SW480 (cell line): ENCODE data around the gene KCNQ5.

Experiments
- DNase-seq: peaks from one replicate; pipeline ENCODE4 v3.0.0-alpha.2; 2016; ENCODE audit warnings: low spot score

The KCNQ5 gene

DNA sequence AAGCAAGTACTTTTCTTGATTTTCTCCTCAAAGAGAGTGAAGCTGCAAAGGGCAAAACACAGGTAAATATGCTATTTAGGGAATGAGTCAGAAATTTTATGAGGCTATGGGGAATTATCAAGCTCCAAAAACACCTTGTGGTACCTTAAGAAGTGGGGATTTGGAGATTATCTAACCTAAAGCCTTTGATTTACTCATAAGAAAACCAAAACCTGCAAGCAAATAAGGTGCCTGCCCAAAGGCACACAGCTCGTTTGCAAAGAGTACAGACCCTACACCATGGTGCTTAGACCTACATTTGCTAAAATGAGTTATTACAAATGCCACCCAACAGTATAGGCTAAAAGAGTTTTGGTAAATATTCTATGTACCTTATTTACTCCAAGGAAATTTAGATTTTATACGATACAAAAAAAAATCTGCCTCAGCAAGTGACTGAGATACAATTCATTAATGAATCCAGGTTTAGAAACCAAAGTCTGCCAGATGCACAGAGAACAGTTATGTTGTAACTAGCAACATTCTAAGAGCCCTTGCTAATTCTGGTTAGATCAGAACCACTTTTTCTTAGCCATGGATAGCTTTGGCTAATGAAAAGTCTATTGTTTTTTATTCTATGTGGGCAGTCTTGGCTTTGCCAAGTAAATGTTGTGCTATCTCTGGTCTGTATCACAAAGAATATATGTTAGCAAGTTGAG lies 501.9 kb downstream of the KCNQ5 start:
- DNase-seq, result no peak

DNA sequence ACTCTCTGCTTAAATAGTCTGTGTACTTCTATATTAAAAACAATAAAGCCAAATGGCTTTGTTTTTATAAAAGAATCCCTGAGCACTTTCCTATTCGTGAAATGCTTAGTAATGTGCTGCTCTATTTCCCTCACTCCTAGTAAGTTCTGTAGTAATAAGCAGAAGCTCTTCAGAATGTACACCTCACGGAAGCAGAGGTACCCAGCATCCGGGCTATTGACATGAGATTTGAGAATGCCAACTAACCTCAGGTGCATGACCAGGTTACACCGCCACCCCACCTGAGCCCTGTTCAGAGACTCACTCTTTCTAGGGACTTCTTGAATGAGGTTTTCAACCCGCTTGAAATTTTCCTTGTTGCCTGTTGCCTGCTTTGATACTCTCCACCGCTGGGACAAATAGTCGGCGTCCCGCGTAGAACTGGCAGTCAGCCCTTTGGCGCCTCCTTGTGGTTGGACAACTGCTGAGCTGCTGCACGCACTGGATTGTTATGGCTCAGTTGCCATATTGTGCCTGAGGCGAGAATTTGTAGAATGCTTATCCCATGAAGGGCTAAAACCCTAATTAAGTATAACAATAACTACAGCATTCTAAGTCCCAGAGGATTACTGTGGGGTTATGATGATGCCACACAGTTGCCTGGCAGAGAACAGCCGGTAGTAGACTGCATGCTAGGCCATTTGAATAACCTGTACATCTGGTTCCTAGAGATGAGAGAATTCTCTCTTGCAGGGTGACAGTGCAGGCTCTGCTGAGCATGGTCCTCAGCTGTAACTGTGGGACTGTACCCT lies 508.0 kb downstream of the KCNQ5 start:
- peak; percentile 44 for DNase-seq

- no peak for DNase-seq
These were observed 509.8 kb downstream of the KCNQ5 start for GRCh38 chr6:73131706-73132105.

- no peak for DNase-seq
These were observed 512.7 kb downstream of the KCNQ5 start for GRCh38 chr6:73134588-73134987.

DNA sequence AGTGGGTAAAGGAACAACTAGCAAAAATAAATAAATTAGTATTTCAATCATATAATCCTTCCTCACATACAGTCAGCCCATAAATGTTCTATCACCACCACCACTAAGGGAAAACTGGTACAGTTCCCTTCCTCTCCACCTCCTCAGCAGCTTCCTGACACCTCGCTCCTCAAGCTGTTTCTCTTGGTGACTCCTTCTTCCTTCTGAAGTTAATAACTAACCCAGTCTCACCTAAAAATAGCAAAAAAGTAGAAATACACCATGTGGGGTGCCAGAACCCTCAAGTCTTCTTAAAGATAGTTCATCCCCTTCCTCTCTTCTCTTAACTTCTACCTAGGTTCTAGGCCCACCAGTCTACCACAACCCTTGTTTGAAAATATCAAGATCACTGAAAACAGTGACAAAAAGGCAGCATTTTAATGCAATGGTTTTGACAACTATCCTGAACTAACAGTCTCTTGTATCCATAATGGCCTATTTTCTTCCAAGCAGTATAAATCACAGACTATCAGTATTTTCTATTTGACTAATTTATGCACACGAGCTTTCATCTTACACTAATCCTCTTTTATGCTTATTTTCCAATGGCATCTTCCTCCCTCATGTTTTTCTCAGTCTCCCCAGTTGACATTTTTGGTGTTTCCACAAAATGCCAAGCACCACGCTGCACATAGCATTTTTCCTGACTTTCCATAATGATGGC lies 518.0 kb downstream of the KCNQ5 start:
- DNase-seq, result no peak

DNA sequence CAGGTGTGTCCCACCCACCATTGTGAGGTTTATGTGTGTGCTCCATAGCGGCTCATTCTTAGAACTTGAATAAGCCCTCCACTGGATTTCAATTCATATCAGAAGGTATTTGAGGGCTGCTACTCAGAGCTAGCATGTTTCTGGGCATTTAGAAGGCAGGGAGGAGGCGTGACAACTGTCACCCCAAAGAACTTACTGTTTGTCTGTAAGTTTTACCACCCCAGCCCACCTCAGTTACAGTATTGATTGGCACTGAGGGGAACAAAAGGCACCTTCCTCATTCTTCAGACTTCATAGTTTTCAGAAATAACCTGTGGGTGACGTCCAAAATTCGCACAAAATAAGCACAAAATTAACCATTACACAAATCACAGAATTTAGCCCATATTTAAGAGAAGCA lies 521.7 kb downstream of the KCNQ5 start:
- no peak for DNase-seq

- DNase-seq, result no peak
These were observed 522.7 kb downstream of the KCNQ5 start for GRCh38 chr6:73144516-73144915.

- DNase-seq, result no peak
These were observed 523.8 kb downstream of the KCNQ5 start for GRCh38 chr6:73145690-73146089.

- DNase-seq, result no peak
These were observed 529.9 kb downstream of the KCNQ5 start for GRCh38 chr6:73151732-73152131.

- DNase-seq, result no peak
These were observed 530.7 kb downstream of the KCNQ5 start for GRCh38 chr6:73152556-73152955.

DNA sequence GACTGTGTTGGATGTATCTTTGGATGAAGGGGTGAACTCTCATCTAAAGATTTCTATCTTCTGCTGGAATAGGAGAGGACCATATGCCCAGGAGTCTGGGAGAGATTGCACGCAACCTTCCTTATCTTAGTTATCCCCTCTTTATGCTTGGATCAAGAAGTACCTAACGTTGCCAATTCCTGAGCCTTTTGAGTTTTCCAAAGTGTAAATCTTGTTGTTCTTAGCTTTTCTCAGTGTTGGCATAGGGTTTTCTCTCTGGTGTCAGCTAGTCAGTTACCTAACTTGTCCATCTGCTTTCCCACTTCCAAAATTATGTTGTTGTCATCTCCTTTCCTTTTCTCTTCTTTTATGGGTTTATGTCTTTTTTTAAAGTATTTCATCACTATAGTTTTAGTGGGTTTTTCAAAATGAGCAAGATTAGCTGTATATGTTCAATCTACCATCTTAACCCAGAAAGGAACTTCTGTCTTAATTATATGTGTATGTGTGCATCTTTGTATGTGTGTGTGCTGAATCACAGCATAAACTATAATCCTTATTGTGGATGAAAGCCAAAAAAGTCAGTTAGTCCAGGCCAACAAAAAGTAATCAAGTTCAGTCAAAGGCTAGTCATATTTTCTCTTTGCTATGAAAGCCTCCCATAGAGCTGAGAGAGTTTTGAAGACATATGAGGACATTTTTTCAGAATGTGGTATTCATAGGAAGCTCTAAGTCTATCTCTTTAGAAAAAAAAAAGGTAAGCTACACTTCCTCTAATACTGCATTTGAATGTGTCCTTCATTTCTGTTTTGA lies 531.3 kb downstream of the KCNQ5 start:
- no peak for DNase-seq

DNA sequence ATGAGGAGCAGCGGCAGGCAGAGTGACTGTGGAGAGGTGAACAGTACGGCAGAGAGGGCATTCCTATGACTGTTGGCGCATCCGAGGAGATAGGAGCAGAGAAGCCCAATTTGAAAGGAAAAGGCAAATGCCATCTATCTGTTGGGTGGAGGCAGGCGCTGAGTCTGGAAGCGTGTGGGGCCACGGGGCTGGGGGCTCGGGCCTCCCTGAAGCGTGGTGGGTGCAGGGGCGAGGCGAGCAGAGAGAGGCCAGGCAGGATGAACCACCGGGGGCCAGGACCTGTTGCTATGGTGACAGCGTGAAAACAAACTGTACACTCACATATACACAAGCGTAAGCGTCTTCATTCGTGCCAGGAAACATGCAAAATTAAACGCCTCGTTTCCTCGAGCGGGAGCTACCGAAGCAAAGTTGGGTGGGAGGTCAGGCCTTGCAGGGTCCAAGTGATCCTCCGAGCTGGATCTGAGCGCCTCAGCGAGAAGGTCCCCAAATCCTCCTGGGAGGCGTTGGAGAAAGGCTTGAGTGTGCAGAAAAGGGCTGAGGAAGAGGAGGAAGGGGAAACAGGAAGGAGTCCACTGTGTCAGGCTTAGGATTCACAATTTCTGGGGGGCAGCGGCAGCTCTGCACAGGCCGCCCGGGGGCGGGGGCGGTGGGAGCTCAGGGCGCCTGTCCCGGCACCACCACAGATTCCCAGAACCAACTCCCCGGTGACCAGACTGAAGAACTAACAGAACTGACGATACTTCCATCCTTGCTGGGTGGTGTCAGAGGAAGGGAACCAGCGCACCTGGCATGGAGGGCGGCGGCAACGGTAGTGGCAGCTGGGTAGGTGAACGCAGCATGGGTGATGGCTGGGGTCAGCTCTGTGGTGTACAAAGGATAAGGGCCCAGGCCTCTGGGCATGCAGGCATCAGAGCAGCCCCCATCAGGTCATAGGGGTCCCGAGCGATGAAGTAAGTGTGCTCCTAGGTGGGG lies 535.2 kb downstream of the KCNQ5 start:
- DNase-seq, result no peak

- no peak for DNase-seq
These were observed 536.0 kb downstream of the KCNQ5 start for GRCh38 chr6:73157870-73158269.

DNA sequence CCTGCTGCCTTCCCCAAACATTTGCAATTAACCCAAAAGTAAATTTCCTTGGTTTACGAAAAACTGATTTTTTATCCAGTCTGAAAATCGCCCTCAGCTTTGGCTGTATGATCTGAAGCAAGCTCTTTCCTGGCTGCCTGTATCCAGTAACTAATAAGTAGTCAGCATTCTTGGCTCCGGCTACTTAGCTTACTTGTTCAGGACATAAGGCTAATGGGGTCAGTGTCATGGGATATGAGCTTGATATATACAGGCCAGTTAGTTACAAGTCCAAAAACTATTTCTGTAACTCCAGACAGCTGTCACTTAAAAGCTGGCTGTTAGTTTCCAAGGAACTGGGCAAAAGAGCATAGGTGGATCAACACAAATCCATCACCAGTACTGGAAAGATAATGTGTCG lies 547.2 kb downstream of the KCNQ5 start:
- no peak for DNase-seq

- no peak for DNase-seq
These were observed 547.8 kb downstream of the KCNQ5 start for GRCh38 chr6:73169633-73170032.

DNA sequence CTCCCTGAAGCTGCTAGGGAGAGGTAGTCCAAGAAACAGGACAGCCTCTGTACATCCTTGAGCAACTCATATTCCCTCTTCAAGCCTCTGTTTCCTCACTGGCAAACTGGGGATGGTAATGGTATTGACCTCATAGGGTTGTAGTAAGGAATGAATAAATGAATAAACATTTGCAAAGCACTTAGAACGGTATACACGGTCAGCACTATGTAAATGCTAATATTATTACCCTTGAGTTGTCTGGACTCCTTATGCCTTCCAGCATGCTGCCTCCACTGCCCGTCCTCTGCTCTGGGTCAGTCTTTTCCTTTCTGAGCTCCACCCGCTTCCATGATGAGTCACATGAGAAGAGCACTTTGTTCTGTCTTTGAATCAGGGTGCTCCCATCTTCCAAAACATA lies 552.8 kb downstream of the KCNQ5 start:
- no peak for DNase-seq

DNA sequence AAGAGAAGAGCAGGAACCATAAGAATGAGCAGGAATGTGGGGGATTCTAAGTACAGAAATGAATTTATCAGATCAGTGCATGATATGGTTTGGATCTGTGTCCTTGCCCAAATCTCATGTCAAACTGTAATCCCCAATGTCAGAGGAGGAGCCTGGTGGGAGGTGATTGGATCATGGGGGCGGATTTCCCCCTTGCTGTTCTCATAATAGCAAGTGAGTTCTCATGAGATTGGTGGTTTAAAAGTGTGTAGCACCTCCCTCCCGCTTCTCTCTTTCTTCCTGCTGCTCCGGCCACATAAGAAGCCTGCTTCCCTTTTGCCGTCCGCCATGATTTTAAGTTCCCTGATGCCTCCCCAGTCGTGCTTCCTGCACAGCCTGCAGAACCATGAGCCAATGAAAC lies 554.2 kb downstream of the KCNQ5 start:
- no peak for DNase-seq

- DNase-seq, result no peak
These were observed 555.5 kb downstream of the KCNQ5 start for GRCh38 chr6:73177221-73177944.

DNA sequence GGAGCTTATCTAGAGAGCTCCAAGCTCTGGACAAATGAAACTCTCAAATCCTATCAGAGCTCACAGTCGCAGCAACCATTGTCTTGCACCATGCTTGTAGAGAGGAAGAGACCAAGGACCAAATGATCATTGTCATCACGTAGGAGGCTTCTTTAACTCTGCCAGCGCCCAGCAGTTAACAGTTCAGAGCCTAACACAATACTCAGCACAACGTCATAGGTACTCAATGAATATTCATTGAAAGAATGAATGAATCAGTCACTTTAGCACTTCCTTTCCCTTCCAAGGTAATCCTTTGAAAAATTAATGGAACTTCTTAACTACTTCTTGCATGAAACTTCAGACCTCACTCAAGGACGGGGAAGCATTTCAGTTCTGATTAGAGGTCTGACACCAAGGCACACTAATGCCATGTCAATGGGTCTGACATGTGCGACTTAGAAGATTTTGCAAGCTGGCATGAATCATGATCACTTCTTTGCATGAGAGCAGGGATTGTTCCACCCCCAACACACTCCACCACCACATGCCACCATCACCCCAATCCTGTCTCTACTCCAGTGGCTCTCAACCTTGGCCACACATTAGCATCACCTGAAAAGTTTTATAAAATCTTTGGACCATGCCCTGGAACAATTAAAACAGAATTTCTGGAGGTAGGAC lies 558.3 kb downstream of the KCNQ5 start:
- DNase-seq, result no peak
